Upper lobe of left lung (tissue), 4 donors: ENCODE measurements around the gene TCF7L1.

Source experiments
- CTCF ChIP-seq, 6 experiments: fragments of 450-650 bp in 4 of 6; fragments of 200-600 bp in 2 of 6; sonication (generic) in 2 of 6; IDR thresholded peaks; one replicate each; pipeline ENCODE4 v1.5.1; 2016 to 2019; ENCODE audit warnings: antibody characterized with exemption in 6 of 6
- POLR2A ChIP-seq, 4 donors: fragments of 450-650 bp; IDR thresholded peaks; one replicate each; pipeline ENCODE4 v1.5.1; 2016 to 2017; ENCODE audit warnings: antibody characterized with exemption in 4 of 4, mild to moderate bottlenecking in 2 of 4
- POLR2AphosphoS5 ChIP-seq, 2 donors: sonication (generic); formaldehyde crosslinking; IDR thresholded peaks; one replicate each; pipeline ENCODE4 v1.5.1; 2017; ENCODE audit warnings: antibody characterized with exemption in 2 of 2

DNA sequence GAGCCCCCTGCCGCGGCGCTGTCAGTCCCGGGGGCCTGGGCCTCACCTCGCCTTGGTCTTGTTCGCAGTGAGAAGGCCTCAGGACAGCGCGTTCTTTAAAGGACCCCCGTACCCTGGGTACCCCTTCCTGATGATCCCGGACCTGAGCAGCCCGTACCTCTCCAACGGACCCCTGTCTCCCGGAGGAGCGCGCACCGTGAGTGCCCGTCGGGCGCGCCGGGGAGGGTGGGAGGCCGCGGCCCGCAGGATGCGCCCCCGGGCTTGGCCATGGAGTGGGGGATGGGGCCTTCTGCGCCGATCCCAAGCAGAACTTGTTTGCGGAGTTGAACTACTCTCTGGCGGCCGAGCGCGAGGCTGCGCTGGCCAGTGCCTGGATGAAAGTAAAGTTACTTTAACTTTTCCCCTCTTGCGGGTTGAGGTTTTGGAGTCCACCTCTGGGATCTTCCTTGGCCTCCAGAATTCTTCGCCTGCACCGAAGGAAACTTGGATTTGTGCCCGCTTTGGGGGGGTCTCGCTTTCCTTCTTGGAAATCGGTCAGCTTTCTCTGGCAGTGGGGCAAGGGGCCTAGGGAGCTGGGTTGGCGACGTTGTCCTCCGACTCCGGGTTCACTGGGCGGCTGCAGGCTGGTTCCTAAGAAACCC is 1.2 kb downstream of the TCF7L1 start:
- no peak for TF ChIP-seq POLR2A (IDR thresholded peaks at IDR 0.05)
- no peak for TF ChIP-seq CTCF (IDR thresholded peaks at IDR 0.05)
- TF ChIP-seq POLR2AphosphoS5 (IDR thresholded peaks at IDR 0.05) = no peak
